Mesangial cell (primary cell): ENCODE measurements around the gene CKMT1B. TPM values are rescaled to one million over a fixed set of nuclear protein-coding genes. Genes with fewer than 3 reads are reported as not detected.

Source experiments
- total RNA-seq: library from RNA; depleted of rRNA; stranded (reverse); fragments of >200 nt; gene quantifications from 2 replicates; pipeline ENCODE4 v1.2.3, GENCODE V29; 2015

The CKMT1B gene
- total RNA-seq, result 0.89 TPM in 1 of 2 replicates, not detected in the other

GRCh38 chr15:43593328-43594190 lies at the start of gene CKMT1B:
TSS of gene CKMT1B (plus strand) at chr15:43594027. CDS start at chr15:43594219, 192 bp downstream.

GRCh38 chr15:43589778-43590466 lies 3.9 kb upstream of the CKMT1B start, which contains the start of gene PPIP5K1:
TSS of gene PPIP5K1 (minus strand) at chr15:43590208. CDS start at chr15:43584504, 5,704 bp downstream.

GRCh38 chr15:43618700-43619099 lies 24.9 kb downstream of the CKMT1B start, which contains the start of gene STRC:
TSS of gene STRC (minus strand) at chr15:43618800. CDS start at chr15:43618722, 78 bp downstream.

Other genes starting within 250 kb of the CKMT1B start
- 6.7 and 17.0 TPM in 2 replicates for gene ZSCAN29, start 223.0 kb upstream of the CKMT1B start, total RNA-seq
- 12.9 and 14.3 TPM in 2 replicates for gene TUBGCP4, start 222.9 kb upstream of the CKMT1B start, total RNA-seq
- 25.7 and 27.9 TPM in 2 replicates for gene TP53BP1, start 100.9 kb upstream of the CKMT1B start, total RNA-seq
- gene MAP1A, start 76.4 kb upstream of the CKMT1B start, total RNA-seq, result 4.2 and 7.6 TPM in 2 replicates
- gene PPIP5K1, start 3.8 kb upstream of the CKMT1B start, total RNA-seq, result 14.6 and 27.9 TPM in 2 replicates
- not detected in 2 replicates for gene STRC, start 24.8 kb downstream of the CKMT1B start, total RNA-seq
- gene CATSPER2, start 54.8 kb downstream of the CKMT1B start, total RNA-seq, result 0.25 and 0.33 TPM in 2 replicates
- gene CKMT1A, start 99.8 kb downstream of the CKMT1B start, total RNA-seq, result 0.63 TPM in 1 of 2 replicates, not detected in the other
- gene PDIA3, start 152.4 kb downstream of the CKMT1B start, total RNA-seq, result 138 and 196 TPM in 2 replicates
- gene ELL3, start 182.9 kb downstream of the CKMT1B start, total RNA-seq, result 1.8 and 3.0 TPM in 2 replicates
- 666 and 979 TPM in 2 replicates for gene SERF2, start 198.3 kb downstream of the CKMT1B start, total RNA-seq
- not detected in 2 replicates for gene SERINC4, start 206.2 kb downstream of the CKMT1B start, total RNA-seq
- 2.3 and 14.7 TPM in 2 replicates for gene HYPK, start 206.6 kb downstream of the CKMT1B start, total RNA-seq
- 10.1 and 10.6 TPM in 2 replicates for gene MFAP1, start 230.7 kb downstream of the CKMT1B start, total RNA-seq
- 2.9 and 16.5 TPM in 2 replicates for gene WDR76, start 233.0 kb downstream of the CKMT1B start, total RNA-seq